Keratinocyte (primary cell): Measurements from ENCODE around the gene ATP2A3. TPM values are rescaled to one million over a fixed set of nuclear protein-coding genes. Genes with fewer than 3 reads are reported as not detected.

Experiments used
- DNase-seq: peaks from one replicate; pipeline ENCODE4 v3.0.0-alpha.2; 2011; ENCODE audit warnings: low read depth, missing footprints, low spot score
- FAIRE-seq: peaks from 2 replicates; lab custom pipeline; 2011; peaks lifted over from hg19 to GRCh38; lab: Jason Lieb, UNC
- H2AFZ ChIP-seq: 2 replicates; pipeline ENCODE4 v1.6.0; 2012; ENCODE audit warnings: low read length, control low read depth, inconsistent platforms; ENCODE audit not compliant: control insufficient read depth
- H3K27ac ChIP-seq: 2 replicates; pipeline ENCODE4 v1.5.1; 2011; ENCODE audit warnings: low read length; ENCODE audit not compliant: control insufficient read depth, insufficient read depth
- H3K27me3 ChIP-seq: 3 replicates; pipeline ENCODE4 v1.6.0; 2011; ENCODE audit warnings: low read length; ENCODE audit not compliant: control insufficient read depth, insufficient read depth; ENCODE audit errors: extremely low read depth
- H3K36me3 ChIP-seq, 2 experiments: 2 replicates in 1 of 2; 3 replicates in 1 of 2; pipeline ENCODE4 v1.5.1; 2011; ENCODE audit warnings: low read length in 2 of 2, mild to moderate bottlenecking in 1 of 2; ENCODE audit not compliant: control insufficient read depth in 2 of 2, insufficient read depth in 2 of 2; ENCODE audit errors: extremely low read depth in 1 of 2
- H3K4me1 ChIP-seq: 3 replicates; pipeline ENCODE4 v1.5.1; 2011; ENCODE audit warnings: low read length; ENCODE audit not compliant: control insufficient read depth, insufficient read depth; ENCODE audit errors: extremely low read depth
- H3K4me2 ChIP-seq: 3 replicates; pipeline ENCODE4 v1.6.0; 2011; ENCODE audit warnings: low read depth, low read length; ENCODE audit not compliant: control insufficient read depth, insufficient read depth; ENCODE audit errors: extremely low read depth
- H3K4me3 ChIP-seq, 3 experiments: fragments of 200-600 bp in 1 of 3; sonication (generic) in 1 of 3; 2 replicates in 2 of 3; 3 replicates in 1 of 3; pipeline ENCODE4 v1.5.1; 2011 to 2016; ENCODE audit warnings: low read length in 3 of 3, mild to moderate bottlenecking in 3 of 3, control low read depth in 2 of 3, inconsistent platforms in 1 of 3, low read depth in 1 of 3, mixed read lengths in 1 of 3, mixed run types in 1 of 3, moderate library complexity in 1 of 3; ENCODE audit not compliant: control insufficient read depth in 2 of 3, insufficient read depth in 2 of 3; ENCODE audit errors: extremely low read depth in 1 of 3
- H3K79me2 ChIP-seq: 2 replicates; pipeline ENCODE4 v1.6.0; 2012; ENCODE audit warnings: low read length; ENCODE audit not compliant: control insufficient read depth, insufficient read depth
- H3K9ac ChIP-seq: 3 replicates; pipeline ENCODE4 v1.6.0; 2011; ENCODE audit warnings: low read length; ENCODE audit not compliant: control insufficient read depth, insufficient read depth; ENCODE audit errors: extremely low read depth
- H3K9me1 ChIP-seq: 3 replicates; pipeline ENCODE4 v1.6.0; 2011; ENCODE audit warnings: low read length; ENCODE audit not compliant: control insufficient read depth, insufficient read depth; ENCODE audit errors: extremely low read depth
- H3K9me3 ChIP-seq: 2 replicates; pipeline ENCODE4 v1.5.1; 2012; ENCODE audit warnings: low read depth, low read length; ENCODE audit not compliant: control insufficient read depth
- H4K20me1 ChIP-seq: 3 replicates; pipeline ENCODE4 v1.6.0; 2011; ENCODE audit warnings: low read length; ENCODE audit not compliant: control insufficient read depth, insufficient read depth; ENCODE audit errors: extremely low read depth
- CTCF ChIP-seq, 3 experiments: IDR thresholded peaks in 1 of 3; conservative IDR thresholded peaks in 1 of 3; optimal IDR thresholded peaks in 1 of 3; 2 replicates in 2 of 3; 3 replicates in 1 of 3; pipeline versions ENCODE3 to v1.5.1; 2011; ENCODE audit warnings: low read length in 3 of 3, mild to moderate bottlenecking in 3 of 3, moderate library complexity in 2 of 3, control low read depth in 1 of 3, inconsistent platforms in 1 of 3; ENCODE audit not compliant: insufficient read depth in 2 of 3; ENCODE audit errors: extremely low read depth in 1 of 3
- EZH2 ChIP-seq: IDR thresholded peaks from one replicate; pipeline ENCODE4 v1.6.1; 2012; ENCODE audit warnings: inconsistent platforms, mild to moderate bottlenecking, low read length, moderate library complexity
- dilution Hi-C: fragments of 300-500 bp; cut with MboI; formaldehyde crosslinking; loops from one replicate; pipeline ENCODE4 v1.7.0; 2020; ENCODE audit warnings: low sequenced_read_pairs; ENCODE audit not compliant: extremely low pct_ligation_motif_present
- polyA plus RNA-seq, 5 experiments: library from polyadenylated mRNA; depleted of rRNA in 3 of 5; stranded (reverse) in 3 of 5; stranded (forward) in 1 of 5; unstranded in 1 of 5; fragments of >200 nt; gene quantifications; 1 replicate in 1 of 5; 2 replicates in 3 of 5; 3 replicates in 1 of 5; pipeline versions ENCODE4 v1.2.1 to v1.2.3, GENCODE V29; 2011 to 2012; ENCODE audit warnings: missing spikeins in 2 of 5, low read depth in 1 of 5, low replicate concordance in 1 of 5

The ATP2A3 gene
- polyA plus RNA-seq, 1 donor (not counting 4 experiments of a cell fraction or from before 2014, with no cell fraction given): 0.13 TPM

GRCh38 chr17:3968886-3969524 lies 4.8 kb upstream of the ATP2A3 start:
- Histone ChIP-seq H2AFZ (no peak overlapping the region), H3K27ac (no peak overlapping the region), H3K79me2 (no peaks in the 10 kb centered on the region), H3K9me3 (no peaks in the 10 kb centered on the region), H3K9me1 (no peaks in the 10 kb centered on the region), H4K20me1 (no peaks in the 10 kb centered on the region), H3K4me2 (no peak overlapping the region), H3K27me3 (peaks cover 8% of the 10 kb centered on the region), H3K9ac (no peak overlapping the region), H3K4me1 (peaks cover 10% of the 10 kb centered on the region), H3K36me3 (no peaks in the 10 kb centered on the region), H3K4me3 (no peak overlapping the region)
- FAIRE-seq (no peak), DNase-seq (no peak)
- TF ChIP-seq EZH2: no peak
- TF ChIP-seq CTCF (optimal IDR thresholded peaks at IDR 0.05 in 1 of 3, IDR thresholded peaks at IDR 0.05 in 1 of 3, conservative IDR thresholded peaks at IDR 0.05 in 1 of 3; ENCODE audit: extremely low read depth in 1 of 3, insufficient read depth in 2 of 3, low read length in 3 of 3): no peak
- dilution Hi-C loops: no loop called here

GRCh38 chr17:3968015-3968414 lies 3.8 kb upstream of the ATP2A3 start:
- no peak overlapping the region for H3K27ac ChIP-seq
- no peak overlapping the region for H3K4me3 ChIP-seq
- no peaks in the 10 kb centered on the region for H3K9me1 ChIP-seq
- no peaks in the 10 kb centered on the region for H4K20me1 ChIP-seq
- no peak for TF ChIP-seq CTCF (optimal IDR thresholded peaks at IDR 0.05 in 1 of 3, IDR thresholded peaks at IDR 0.05 in 1 of 3, conservative IDR thresholded peaks at IDR 0.05 in 1 of 3; ENCODE audit: extremely low read depth in 1 of 3, insufficient read depth in 2 of 3, low read length in 3 of 3)
- TF ChIP-seq EZH2: no peak
- H3K4me2 ChIP-seq: no peak overlapping the region
- H3K4me1 ChIP-seq: peaks cover 10% of the 10 kb centered on the region
- peaks cover 18% of the 10 kb centered on the region for H3K27me3 ChIP-seq
- DNase-seq: no peak
- no peak overlapping the region for H2AFZ ChIP-seq
- H3K9me3 ChIP-seq: no peaks in the 10 kb centered on the region
- no peaks in the 10 kb centered on the region for H3K79me2 ChIP-seq
- H3K9ac ChIP-seq: no peak overlapping the region
- no peak for FAIRE-seq
- dilution Hi-C loops: no loop called here
- H3K36me3 ChIP-seq: no peaks in the 10 kb centered on the region
